HG03378 (cell line): ENCODE results near the gene PDSS2.
"Not testable (repeated sequence)": the region's sequence is repeated elsewhere in the genome, so short reads cannot be mapped to it uniquely, and the experiment has no call there.

Experiments
- ATAC-seq: cut with Tn5 transposase; IDR thresholded peaks from one replicate; pipeline ENCODE4 v1.9.1; 2021; ENCODE audit warnings: mild to moderate bottlenecking, moderate library complexity; ENCODE audit not compliant: unreplicated experiment

PDSS2 gene

GRCh38 chr6:107369493-107369892 is 89.9 kb downstream of the PDSS2 start:
- ATAC-seq: no peak

GRCh38 chr6:107368471-107368870 is 90.9 kb downstream of the PDSS2 start:
- ATAC-seq: no peak

- not testable (repeated sequence) for ATAC-seq
These were observed 95.2 kb downstream of the PDSS2 start for GRCh38 chr6:107364173-107364572.

- no peak for ATAC-seq
These were observed 97.4 kb downstream of the PDSS2 start for GRCh38 chr6:107361753-107362604.

DNA sequence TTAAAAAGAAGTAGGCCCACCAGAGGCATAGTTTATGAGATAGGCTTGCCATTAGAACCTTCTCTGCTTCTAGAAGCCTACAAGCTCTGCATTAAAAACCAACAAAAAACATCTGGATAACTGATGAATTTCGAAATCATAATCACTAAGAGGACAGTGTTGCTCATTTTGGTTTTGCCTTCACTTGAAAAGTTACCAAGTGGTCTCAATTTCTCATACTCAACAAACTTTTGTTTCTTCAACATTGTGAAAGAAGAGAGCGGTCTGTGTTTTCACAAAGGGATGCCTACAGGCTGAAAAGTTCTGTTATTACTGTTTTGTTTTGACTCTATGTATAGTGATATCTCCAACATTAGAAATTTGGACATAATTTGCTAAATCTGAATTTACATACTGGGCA is 98.9 kb downstream of the PDSS2 start:
- no peak for ATAC-seq

GRCh38 chr6:107357842-107358241 is 101.5 kb downstream of the PDSS2 start:
- ATAC-seq: no peak

GRCh38 chr6:107357031-107357430 is 102.3 kb downstream of the PDSS2 start:
- ATAC-seq: no peak

DNA sequence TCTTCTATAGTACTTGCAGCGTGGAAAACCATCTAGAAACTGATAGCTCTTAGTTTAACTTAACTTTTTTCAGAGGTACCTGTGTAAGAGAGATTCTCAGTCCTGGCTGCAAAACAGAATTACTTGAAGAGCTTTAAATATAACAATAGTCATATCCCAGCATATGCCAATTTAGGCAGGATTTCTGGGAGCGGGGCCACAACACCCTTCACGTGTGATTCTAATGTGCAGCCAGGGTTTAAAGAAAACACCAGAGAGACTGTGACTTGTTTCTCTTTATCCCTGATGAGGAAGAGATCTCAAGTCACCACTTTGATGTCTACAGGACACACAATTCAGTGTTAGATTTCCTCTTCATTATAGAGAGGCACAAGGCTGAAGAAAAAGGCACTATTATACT is 103.7 kb downstream of the PDSS2 start:
- ATAC-seq: no peak

- ATAC-seq: no peak
These were observed 104.9 kb downstream of the PDSS2 start for GRCh38 chr6:107354451-107354850.

DNA sequence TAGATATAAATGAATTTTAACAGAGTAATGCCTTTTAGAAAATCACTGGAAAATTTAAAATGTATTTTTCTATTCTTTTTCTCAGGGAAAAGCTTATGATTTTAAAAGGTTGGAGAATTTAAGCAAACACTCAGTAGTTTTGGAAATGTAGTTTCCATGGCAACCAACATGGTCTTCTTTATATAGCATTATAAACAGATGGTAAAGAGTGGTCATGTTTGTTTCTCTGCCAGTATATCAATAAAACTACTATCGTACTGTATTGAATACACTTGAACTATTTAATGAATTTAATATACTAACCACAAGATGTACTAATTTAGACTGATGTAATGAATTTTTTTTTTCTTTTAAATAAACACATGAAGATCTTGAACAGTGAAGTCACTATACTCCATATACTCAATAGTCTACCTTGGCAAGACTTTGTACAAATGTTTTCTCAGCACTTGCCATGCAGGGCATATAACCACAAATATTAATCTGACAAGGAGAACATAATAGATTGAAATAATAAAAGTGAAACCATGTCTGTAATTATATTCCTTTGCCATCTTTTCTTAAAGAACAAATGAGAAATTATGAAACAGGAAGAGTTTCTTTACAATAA is 105.5 kb downstream of the PDSS2 start:
- no peak for ATAC-seq

DNA sequence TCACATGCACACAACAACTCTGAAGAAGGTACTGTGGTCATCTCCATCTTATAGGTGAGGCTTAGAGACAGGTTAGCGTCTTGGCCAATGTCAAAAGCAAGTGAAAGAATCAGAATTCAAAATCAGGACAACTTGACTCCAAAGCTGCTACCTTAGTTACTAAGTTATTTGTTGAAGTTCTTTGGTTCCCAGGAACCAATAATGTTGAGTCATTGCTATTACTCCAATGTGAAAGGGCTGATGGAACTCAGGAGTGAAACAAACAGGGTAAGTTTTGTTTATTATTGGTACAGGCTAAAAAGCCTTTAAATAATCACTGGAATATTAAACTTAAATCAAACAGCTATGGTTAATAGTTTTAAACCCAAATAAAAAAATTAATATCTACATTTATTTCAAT is 111.1 kb downstream of the PDSS2 start:
- ATAC-seq: no peak

GRCh38 chr6:107345393-107345792 is 114.0 kb downstream of the PDSS2 start:
- ATAC-seq: no peak

- no peak for ATAC-seq
These were observed 114.4 kb downstream of the PDSS2 start for GRCh38 chr6:107344981-107345380.

GRCh38 chr6:107344383-107344782 is 115.0 kb downstream of the PDSS2 start:
- no peak for ATAC-seq

DNA sequence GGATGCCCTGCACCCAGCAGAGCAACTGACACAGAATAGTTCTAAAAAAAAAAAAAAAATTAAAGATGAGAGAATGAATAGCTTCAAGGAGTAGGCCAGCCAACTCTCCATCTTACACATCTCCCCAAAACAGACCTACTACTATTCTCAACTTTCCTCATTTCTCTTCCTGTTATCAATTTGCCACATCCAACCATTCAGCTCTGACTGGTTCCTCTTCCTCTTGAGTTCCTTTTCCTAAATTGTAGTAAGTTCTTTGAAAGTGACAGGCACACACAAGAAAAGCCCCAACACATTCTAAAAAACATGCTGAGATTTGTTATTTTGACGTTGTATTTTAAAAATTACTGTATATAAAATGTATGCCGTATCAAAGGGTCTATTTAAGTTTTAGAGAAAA is 117.2 kb downstream of the PDSS2 start:
- no peak for ATAC-seq

- no peak for ATAC-seq
These were observed 118.5 kb downstream of the PDSS2 start for GRCh38 chr6:107340881-107341280.

- ATAC-seq: no peak
These were observed 122.1 kb downstream of the PDSS2 start for GRCh38 chr6:107337191-107337741.

DNA sequence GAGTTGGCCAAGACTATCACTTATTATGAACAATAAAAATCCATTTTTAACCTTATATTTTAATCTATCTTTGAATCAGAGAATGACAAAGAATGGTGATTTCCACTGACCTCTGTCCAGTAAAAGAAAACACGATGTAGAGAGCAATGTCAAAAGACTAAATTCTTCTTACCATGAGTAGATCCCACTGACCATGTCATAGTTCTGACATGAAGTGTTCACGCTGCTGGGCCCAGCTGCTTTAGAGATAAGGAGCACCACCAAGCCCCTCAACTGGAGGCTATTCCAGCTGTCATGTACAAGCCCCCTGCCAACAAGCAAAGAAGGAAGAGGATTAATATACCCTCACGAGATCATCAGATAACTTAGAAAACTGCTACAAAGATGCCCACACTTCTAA is 125.3 kb downstream of the PDSS2 start:
- ATAC-seq: no peak

DNA sequence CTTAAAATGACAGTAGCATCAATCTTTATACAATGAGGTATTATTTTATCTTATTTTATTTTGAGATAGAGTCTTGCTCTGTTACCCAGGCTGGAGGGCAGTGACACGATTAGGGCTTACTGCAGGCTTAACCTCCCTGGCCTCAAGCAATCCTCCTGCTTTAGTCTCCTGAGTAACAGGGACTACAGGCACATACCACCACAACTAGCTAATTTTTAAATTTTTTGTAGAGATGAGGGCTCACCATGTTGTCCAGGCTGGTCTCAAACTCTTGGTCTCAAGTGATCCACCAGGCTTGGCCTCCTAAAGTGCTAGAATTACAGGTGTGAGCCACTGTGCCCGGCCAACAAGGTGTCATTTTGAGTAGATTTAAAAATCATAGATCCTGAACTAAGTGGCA is 125.9 kb downstream of the PDSS2 start:
- no peak for ATAC-seq

DNA sequence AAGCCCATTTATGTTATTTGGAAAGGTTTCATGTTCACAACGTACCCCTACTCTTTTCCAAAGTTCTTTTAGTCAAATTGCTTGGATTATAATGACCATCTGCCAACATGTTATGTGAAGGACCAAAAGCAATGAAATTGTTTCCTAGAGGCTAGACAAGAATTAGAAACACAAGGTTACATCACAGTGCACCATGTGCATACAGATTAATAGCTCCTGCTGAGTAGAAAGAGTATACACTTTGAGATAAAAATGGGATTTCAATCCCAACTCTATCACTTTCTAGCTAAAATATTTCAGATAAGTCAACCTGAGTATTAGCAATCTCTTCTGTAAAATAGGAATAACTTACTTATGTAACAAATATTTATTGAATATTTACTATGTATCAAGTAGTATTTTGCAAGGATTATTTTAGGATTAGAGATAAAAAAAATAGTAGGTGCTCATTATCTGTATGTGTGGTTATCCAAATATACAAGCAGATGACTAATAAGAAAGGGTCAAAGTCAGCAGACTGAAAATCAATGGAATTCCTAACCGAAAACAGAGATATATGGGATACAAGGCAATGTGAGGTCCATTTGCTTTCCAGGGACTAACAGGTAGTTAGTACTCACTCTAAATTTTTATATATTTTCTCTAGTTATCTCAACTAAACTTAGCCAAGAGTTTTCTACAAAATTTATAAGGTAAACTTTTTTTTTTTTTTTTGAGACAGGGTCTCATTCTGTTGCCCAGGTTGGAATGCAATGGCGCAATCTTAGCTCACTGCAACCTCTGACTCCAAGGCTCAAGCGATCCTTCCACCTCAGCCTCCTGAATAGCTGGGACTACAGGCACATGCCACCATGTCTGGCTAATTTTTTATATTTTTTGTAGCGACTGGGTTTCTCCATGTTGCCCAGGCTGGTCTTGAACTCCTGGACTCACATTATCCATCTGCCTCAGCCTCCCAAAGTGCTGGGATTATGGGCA is 127.7 kb downstream of the PDSS2 start:
- no peak for ATAC-seq

- peak; percentile 97 for ATAC-seq
These were observed 129.2 kb downstream of the PDSS2 start for GRCh38 chr6:107330168-107330567.
